GM23338 (cell line): ENCODE data around the gene SLC5A12. TPM values are rescaled to one million over a fixed set of nuclear protein-coding genes. Genes with fewer than 3 reads are reported as not detected.

Source experiments
- ATAC-seq: fragments of 200-7000 bp; cut with Tn5 transposase; 3 replicates; pipeline ENCODE4 v1.9.1; 2020
- DNase-seq: peaks from one replicate; pipeline ENCODE4 v3.0.0-alpha.2; 2015; ENCODE audit warnings: low spot score
- H2AFZ ChIP-seq: fragments of 200-600 bp; sonication (generic); 2 replicates; pipeline ENCODE4 v1.8.0; 2016; ENCODE audit warnings: antibody characterized with exemption, mild to moderate bottlenecking, moderate library complexity
- H3F3A ChIP-seq: fragments of 200-600 bp; sonication (generic); replicated peaks from 2 replicates; pipeline ENCODE4 v1.8.0; 2017; ENCODE audit warnings: antibody characterized with exemption, mixed run types, low read depth
- H3K27ac ChIP-seq: fragments of 200-600 bp; sonication (generic); 2 replicates; pipeline ENCODE4 v1.6.1; 2016; ENCODE audit warnings: low read depth
- H3K27me3 ChIP-seq: fragments of 200-600 bp; sonication (generic); 2 replicates; pipeline ENCODE4 v1.8.0; 2016; ENCODE audit warnings: mild to moderate bottlenecking, mixed run types, moderate library complexity; ENCODE audit not compliant: insufficient read depth
- H3K36me3 ChIP-seq: fragments of 200-600 bp; sonication (generic); 2 replicates; pipeline ENCODE4 v1.8.0; 2016; ENCODE audit warnings: mild to moderate bottlenecking; ENCODE audit not compliant: insufficient read depth
- H3K4me1 ChIP-seq: fragments of 200-600 bp; sonication (generic); 2 replicates; pipeline ENCODE4 v1.8.0; 2016; ENCODE audit warnings: mild to moderate bottlenecking, moderate library complexity; ENCODE audit not compliant: insufficient read depth
- H3K4me2 ChIP-seq: fragments of 200-600 bp; sonication (generic); 2 replicates; pipeline ENCODE4 v1.7.1; 2017; ENCODE audit warnings: mixed run types
- H3K4me3 ChIP-seq: fragments of 200-600 bp; sonication (generic); 2 replicates; pipeline ENCODE4 v1.6.1; 2016; ENCODE audit warnings: mixed run types
- H3K79me2 ChIP-seq: fragments of 200-600 bp; sonication (generic); replicated peaks from 2 replicates; pipeline ENCODE4 v1.8.0; 2017; ENCODE audit warnings: mild to moderate bottlenecking; ENCODE audit not compliant: insufficient read depth
- H3K9me2 ChIP-seq: fragments of 200-600 bp; sonication (generic); 2 replicates; pipeline ENCODE4 v1.8.0; 2017; ENCODE audit not compliant: insufficient read depth
- H4K20me1 ChIP-seq: fragments of 200-600 bp; sonication (generic); replicated peaks from 2 replicates; pipeline ENCODE4 v1.8.0; 2017; ENCODE audit warnings: mild to moderate bottlenecking; ENCODE audit not compliant: insufficient read depth
- H3K27ac Mint-ChIP-seq: 2 replicates; pipeline ENCODE4 v1.8.0; 2020; ENCODE audit warnings: inconsistent platforms, mild to moderate bottlenecking, moderate library complexity, mixed read lengths
- H3K27me3 Mint-ChIP-seq: 3 replicates; pipeline ENCODE4 v1.8.0; 2022; ENCODE audit warnings: low read depth, mild to moderate bottlenecking, moderate library complexity, mixed read lengths, inconsistent platforms; ENCODE audit not compliant: insufficient read depth, poor library complexity
- H3K36me3 Mint-ChIP-seq: 3 replicates; pipeline ENCODE4 v1.8.0; 2021; ENCODE audit warnings: low read depth, mild to moderate bottlenecking, inconsistent platforms, moderate library complexity, mixed read lengths
- H3K4me1 Mint-ChIP-seq: 3 replicates; pipeline ENCODE4 v1.8.0; 2020; ENCODE audit warnings: mild to moderate bottlenecking, inconsistent platforms, mixed read lengths
- H3K4me3 Mint-ChIP-seq: 3 replicates; pipeline ENCODE4 v1.8.0; 2021; ENCODE audit warnings: moderate library complexity, mild to moderate bottlenecking, inconsistent platforms, mixed read lengths
- H3K9me3 Mint-ChIP-seq: 3 replicates; pipeline ENCODE4 v1.8.0; 2020; ENCODE audit warnings: moderate library complexity, mild to moderate bottlenecking, inconsistent platforms, mixed read lengths
- CREB1 ChIP-seq: fragments of 250-450 bp; sonication (Bioruptor Pico); IDR thresholded peaks from 2 replicates; pipeline ENCODE4 v1.5.0; 2020; ENCODE audit warnings: low read depth, mild to moderate bottlenecking, moderate library complexity
- CTCF ChIP-seq, 2 experiments: fragments of 200-600 bp in 1 of 2; sonication (generic) in 1 of 2; conservative IDR thresholded peaks; 2 replicates each; pipeline versions ENCODE4 v1.5.1 to v1.6.1; 2016 to 2017; ENCODE audit warnings: antibody characterized with exemption in 2 of 2, low read depth in 2 of 2, mild to moderate bottlenecking in 2 of 2, moderate library complexity in 1 of 2
- ETS1 ChIP-seq: IDR thresholded peaks from 2 replicates; pipeline ENCODE4 v1.6.1; 2016; ENCODE audit warnings: antibody characterized with exemption
- EZH2 ChIP-seq: fragments of 200-600 bp; sonication (generic); IDR thresholded peaks from one replicate; pipeline ENCODE4 v1.8.0; 2017; ENCODE audit warnings: antibody characterized with exemption, mild to moderate bottlenecking, low read depth; ENCODE audit not compliant: unreplicated experiment
- EZH2phosphoT487 ChIP-seq: fragments of 200-600 bp; sonication (generic); IDR thresholded peaks from one replicate; pipeline ENCODE4 v1.8.1; 2018; ENCODE audit warnings: antibody characterized with exemption; ENCODE audit not compliant: unreplicated experiment
- JUNB ChIP-seq: IDR thresholded peaks from one replicate; pipeline ENCODE4 v1.6.1; 2016; ENCODE audit warnings: antibody characterized with exemption; ENCODE audit not compliant: unreplicated experiment
- NANOG ChIP-seq: IDR thresholded peaks from 2 replicates; pipeline ENCODE4 v1.6.1; 2016; ENCODE audit warnings: antibody characterized with exemption, borderline replicate concordance
- POLR2AphosphoS5 ChIP-seq: IDR thresholded peaks from 2 replicates; pipeline ENCODE4 v1.6.1; 2016; ENCODE audit warnings: antibody characterized with exemption, low read depth
- STAT1 ChIP-seq: IDR thresholded peaks from one replicate; pipeline ENCODE4 v1.6.1; 2016; ENCODE audit warnings: antibody characterized with exemption; ENCODE audit not compliant: unreplicated experiment
- ZNF114 ChIP-seq: fragments of 250-450 bp; sonication (Bioruptor Pico); IDR thresholded peaks from 2 replicates; pipeline ENCODE4 v1.5.0; 2020; ENCODE audit warnings: mild to moderate bottlenecking, moderate library complexity
- ZNF331 ChIP-seq: fragments of 250-450 bp; sonication (Bioruptor Pico); IDR thresholded peaks from 2 replicates; pipeline ENCODE4 v1.5.0; 2020; ENCODE audit warnings: low read depth, mild to moderate bottlenecking, moderate library complexity
- polyA plus RNA-seq: library from polyadenylated mRNA; unstranded; fragments of >200 nt; fragmentation: Nextera tagmentation; extraction: Ambion mirVana; gene quantifications from 2 replicates; pipeline ENCODE4 v1.2.1, GENCODE V29; 2016
- total RNA-seq: library from RNA; depleted of rRNA; stranded (reverse); fragments of >200 nt; shearing (Covaris generic); gene quantifications from 2 replicates; pipeline ENCODE4 v1.2.3, GENCODE V29; 2014

The SLC5A12 gene
- total and polyA plus RNA-seq, 2 experiments from 2014 or later = 0.60 to 1.4 TPM

DNA sequence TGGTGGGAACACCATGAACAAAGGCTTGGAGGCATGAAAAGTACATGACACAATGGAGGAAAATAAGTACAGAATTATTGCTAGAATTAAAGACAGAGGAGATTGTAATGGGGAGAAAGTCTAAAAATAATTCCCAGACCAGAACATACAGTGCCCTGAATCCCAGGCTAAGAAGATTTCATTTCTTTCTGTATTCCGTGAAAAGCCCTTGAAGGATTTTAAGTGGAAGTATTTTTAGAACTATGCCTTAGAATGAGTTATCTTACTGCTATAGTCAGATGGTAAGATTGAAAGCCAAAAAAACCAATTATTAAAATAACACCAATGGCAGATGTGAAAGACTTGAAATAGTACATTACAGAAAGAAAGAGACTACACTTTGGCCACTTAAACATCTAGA lies 36.1 kb upstream of the SLC5A12 start:
- no peak for ATAC-seq
- Mint-ChIP-seq H3K27me3 (no peaks in the 10 kb centered on the region), H3K9me3 (no peaks in the 10 kb centered on the region), H3K4me3 (no peak overlapping the region), H3K27ac (no peak overlapping the region), H3K4me1 (peaks cover 7% of the 10 kb centered on the region; the same call in 2 of the 3 replicates), H3K36me3 (no peaks in the 10 kb centered on the region)
- H3K27me3 ChIP-seq = no peaks in the 10 kb centered on the region
- H3K27ac ChIP-seq = no peak overlapping the region
- no peaks in the 10 kb centered on the region for H3K4me1 ChIP-seq
- no peaks in the 10 kb centered on the region for H3F3A ChIP-seq
- DNase-seq = no peak
- no peaks in the 10 kb centered on the region for H3K79me2 ChIP-seq
- no peak for TF ChIP-seq ZNF331 (CRISPR knock-in tag)
- no peak for TF ChIP-seq EZH2
- no peak for TF ChIP-seq NANOG
- TF ChIP-seq CTCF (conservative IDR thresholded peaks at IDR 0.05; ENCODE audit: low read depth in 2 of 2) = no peak
- TF ChIP-seq POLR2AphosphoS5 = no peak
- TF ChIP-seq ETS1 = no peak
- no peak overlapping the region for H3K4me3 ChIP-seq
- no peaks in the 10 kb centered on the region for H4K20me1 ChIP-seq
- H3K36me3 ChIP-seq = no peaks in the 10 kb centered on the region
- H3K9me2 ChIP-seq = no peaks in the 10 kb centered on the region
- no peak overlapping the region for H2AFZ ChIP-seq
- H3K4me2 ChIP-seq = no peak overlapping the region

GRCh38 chr11:26755762-26756161 lies 33.9 kb upstream of the SLC5A12 start:
- ATAC-seq (no peak), DNase-seq (no peak)
- Histone ChIP-seq H3K4me2 (no peak overlapping the region), H3K79me2 (no peaks in the 10 kb centered on the region), H4K20me1 (no peaks in the 10 kb centered on the region), H3K36me3 (no peaks in the 10 kb centered on the region), H3K9me2 (no peaks in the 10 kb centered on the region), H3K27ac (no peak overlapping the region), H3K4me1 (no peaks in the 10 kb centered on the region), H3K27me3 (no peaks in the 10 kb centered on the region), H2AFZ (peak overlapping the region; percentile 64), H3F3A (no peaks in the 10 kb centered on the region), H3K4me3 (no peak overlapping the region)
- H3K4me3 Mint-ChIP-seq = no peak overlapping the region
- H3K9me3 Mint-ChIP-seq = no peaks in the 10 kb centered on the region
- H3K4me1 Mint-ChIP-seq = peaks cover 1% of the 10 kb centered on the region; the same call in 1 of the 3 replicates
- H3K36me3 Mint-ChIP-seq = no peaks in the 10 kb centered on the region
- no peaks in the 10 kb centered on the region for H3K27me3 Mint-ChIP-seq
- 0 out of 2 replicates have a peak overlapping the region, but pooled peaks have one; percentile 43 for H3K27ac Mint-ChIP-seq
- TF ChIP-seq CREB1 (CRISPR knock-in tag) (no peak), EZH2phosphoT487 (no peak), CTCF (conservative IDR thresholded peaks at IDR 0.05; ENCODE audit: low read depth in 2 of 2) (no peak), STAT1 (no peak), ZNF114 (CRISPR knock-in tag) (no peak), EZH2 (no peak), ZNF331 (CRISPR knock-in tag) (no peak), POLR2AphosphoS5 (no peak), JUNB (no peak), ETS1 (no peak)
